Pons (tissue), 1 donor: ENCODE results near the gene ARL4C.

Source experiments
- DNase-seq: peaks from one replicate; pipeline ENCODE4 v3.0.0-alpha.2; 2016; ENCODE audit warnings: low spot score

ARL4C gene, protein sequence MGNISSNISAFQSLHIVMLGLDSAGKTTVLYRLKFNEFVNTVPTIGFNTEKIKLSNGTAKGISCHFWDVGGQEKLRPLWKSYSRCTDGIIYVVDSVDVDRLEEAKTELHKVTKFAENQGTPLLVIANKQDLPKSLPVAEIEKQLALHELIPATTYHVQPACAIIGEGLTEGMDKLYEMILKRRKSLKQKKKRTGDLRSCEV

DNA sequence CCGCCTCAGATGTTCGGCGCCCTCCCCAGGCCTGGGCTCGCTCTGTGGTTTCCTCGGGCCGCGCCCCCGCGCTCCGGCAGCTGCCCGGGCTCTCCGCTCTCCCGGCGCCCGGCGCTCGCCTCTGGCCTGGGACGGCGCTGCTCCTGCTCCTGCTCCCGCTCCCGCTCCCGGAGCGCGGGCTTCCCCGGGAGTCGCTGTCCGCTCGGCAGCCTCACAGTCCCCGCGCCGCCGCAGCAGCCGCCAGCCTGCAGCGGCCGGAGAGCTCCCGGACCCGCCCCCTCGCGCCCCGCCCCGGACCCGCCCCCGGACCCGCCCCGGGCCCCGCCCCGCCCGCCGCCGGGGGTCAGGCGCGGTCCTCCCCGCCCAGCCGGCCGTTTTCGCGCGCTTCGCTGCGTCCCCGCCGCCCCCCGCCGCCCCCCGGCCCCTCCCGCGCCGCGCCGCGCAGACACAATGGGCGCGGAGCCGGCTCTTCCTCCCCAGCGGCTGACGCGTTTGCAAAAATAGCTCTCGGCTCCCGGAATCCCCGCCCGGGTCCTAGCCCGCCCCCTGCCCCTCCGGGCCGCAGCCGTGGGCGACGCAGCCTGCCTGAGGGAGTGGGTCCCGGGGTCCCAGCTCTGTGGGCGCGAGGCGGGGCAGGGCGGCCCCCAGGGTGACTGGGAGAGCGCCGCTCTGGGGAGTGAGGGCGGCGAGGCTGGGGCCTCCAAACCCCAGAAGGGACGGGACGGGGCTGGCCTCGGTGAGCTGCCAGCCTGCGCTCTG is at the start of gene ARL4C:
ARL4C (minus strand) TSS at position 247 of the 759 bp plus-strand sequence. CDS start 495 bp downstream, outside the sequence.
- no peak for DNase-seq

DNA sequence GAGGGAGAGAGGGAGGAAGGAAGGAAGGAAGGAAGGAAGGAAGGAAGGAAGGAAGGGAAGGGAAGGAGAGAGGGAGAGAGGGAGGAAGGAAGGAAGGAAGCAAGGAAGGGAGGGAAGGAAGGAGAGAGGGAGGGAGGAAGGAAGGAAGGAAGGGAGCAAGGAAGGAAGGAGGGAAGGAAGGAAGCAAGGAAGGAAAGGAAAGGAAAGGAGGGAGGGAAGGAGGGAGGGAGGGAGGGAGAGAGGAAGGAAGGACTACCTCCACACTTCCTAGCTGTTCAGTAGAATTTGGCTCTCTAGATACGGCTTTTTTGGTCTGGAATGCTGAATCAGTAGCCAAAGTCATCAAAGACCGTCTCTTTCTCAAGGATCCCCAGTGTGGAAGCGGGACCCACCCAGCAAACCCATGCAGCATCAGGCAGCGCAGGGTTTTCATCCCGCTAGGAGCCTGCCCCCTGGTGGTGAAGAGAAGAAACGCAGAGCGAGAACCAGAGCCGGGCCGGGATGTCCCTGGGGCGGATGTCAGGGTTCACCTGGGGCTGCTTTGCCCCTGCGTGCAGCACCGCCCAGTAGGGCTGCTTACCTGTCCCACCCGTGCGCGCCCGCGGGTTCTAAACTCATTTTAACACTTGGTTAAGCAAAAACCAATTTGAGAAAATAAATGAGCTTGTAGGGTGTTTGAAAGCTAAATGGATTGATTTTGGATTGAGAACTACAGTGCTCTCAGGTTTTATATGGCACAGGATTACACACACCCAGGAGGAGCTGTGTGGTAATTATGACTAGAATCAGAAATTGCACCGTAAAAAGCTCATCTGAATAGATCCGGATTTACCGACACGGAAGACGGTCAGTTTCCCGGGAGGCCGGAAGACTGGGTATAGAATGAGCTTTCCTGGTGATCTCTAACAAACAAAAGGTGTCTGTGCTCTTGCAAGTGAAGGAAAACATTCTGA is 48.1 kb upstream of the ARL4C start:
- peak; percentile 34 for DNase-seq

DNA sequence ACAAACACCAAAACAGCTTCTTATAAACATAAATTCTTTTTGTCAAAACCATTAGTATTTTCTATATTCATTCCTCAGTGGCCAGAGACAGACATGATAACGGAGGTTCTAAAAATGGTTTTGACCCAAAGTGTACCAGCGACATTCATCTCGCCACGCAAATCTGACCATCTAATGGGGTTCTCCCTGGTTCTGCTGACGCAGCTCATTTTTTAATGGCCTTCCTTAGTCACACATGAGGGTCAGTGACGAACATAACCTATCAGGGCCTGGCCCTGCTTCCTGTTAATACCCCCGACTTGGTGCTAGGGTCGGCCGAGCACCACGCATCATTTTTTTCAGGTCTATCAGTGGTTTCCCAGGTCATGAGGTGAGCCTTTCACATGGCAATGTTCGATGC is 45.9 kb upstream of the ARL4C start:
- DNase-seq: no peak

DNA sequence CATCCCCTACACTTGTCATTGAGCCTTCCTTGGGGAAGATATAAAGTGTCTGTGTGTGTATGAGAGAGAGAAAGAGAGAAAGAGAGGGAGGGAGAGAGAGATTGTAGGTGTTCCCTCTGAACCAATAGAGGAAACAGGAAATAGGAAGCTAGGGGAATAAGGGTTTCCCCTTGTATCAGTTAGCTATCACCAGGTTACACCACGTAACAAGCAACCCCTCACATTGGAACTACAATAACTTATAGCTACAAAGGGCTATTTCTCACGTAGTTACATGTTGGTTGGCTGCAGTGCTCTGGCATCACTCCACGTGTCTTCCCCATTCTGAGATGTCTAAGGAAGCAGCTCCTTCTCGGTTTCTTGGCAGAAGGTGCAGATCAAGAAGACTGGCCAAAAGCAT is 41.0 kb upstream of the ARL4C start:
- DNase-seq: no peak

DNA sequence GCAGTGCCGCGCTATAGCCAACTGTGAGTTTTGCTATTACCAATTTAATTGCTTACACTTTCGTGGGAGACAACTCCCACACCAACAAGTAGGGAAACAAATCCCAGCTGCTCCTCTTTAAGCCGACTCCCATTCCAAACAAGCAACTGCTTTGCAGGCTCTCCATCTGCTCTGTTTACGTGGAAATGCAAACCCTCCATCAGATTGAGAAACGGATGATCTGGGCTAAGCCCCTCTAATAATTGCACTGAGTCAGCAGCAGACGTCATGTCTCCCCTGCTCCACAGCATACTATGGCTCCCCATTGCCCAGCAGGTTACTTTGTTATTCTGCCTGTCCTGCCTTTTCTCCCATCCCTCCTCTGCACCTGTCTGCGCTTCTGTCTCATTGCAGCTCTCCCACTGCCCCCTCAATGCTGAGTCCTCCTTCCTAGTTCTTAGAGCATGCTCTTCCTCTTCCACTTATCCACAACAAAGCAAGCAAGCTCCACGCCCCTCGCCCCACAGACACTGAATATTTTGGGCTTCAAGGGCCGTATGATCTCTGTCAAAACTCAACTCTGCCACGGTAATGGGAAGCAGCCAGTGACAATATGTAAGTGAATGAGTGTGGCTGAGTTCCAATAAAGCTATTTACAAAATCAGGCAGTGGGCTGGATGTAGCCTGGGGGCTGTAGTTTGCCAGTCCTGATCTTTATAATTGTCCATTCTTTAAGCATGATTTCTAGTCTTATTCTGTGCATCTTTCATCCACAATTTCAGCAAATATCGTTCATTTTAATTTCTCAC is 39.5 kb upstream of the ARL4C start:
- DNase-seq: no peak

DNA sequence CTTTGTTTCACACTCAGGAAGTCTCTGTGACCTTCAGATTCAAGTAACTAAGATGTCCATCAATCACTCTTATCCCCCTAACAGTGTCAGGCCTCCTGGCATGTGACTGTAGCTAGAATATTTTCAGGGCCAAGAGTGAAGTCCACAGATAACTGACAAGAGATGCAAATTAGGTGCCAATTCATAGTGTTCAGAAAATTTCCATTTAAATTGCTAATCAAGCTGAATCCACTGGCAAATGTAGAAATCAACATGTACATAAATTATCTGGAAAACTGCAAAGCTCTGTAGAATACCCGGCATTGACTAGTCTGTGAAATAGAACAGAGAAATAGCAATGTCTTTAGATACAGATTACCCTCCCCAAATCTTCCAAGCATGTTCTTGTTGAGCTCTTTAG is 38.6 kb upstream of the ARL4C start:
- DNase-seq: no peak

DNA sequence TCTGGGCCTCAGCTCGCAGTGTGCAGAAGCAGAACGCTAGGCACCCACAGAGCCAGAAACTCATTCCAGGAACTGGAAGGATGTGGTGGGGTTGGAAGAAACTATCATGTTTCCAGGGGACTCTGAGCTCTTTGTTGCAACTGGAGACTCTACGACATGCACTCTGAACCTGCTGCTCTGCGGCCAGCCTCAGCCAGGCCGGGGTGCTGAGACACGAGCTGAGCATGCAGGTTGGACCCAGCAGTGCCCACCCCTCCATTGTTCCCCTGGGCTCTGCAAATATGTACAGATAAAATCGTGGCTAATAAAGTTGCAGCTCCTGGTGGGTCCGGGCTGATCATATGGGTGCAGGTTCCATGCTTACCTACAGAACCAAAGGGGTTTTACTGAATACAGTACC is 37.6 kb upstream of the ARL4C start:
- no peak for DNase-seq

DNA sequence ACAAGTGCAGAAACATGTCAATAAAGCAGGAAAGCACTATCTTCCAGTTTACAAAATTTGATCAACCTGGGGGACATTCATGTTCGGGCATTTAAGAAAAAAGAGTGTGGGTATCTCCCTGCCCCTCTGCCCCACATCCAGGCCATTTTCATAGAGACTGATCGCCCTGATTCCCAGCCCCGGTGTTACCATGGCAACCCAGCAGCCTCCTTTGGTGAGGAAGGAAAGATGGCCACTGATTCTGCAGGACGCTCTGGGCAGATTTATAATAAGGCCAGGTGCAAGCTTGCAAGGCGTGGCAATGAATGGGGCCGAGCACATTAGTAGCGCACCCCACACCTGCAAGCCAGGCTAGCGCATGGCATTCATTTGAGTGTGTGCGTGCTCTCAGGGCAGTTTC is 36.7 kb upstream of the ARL4C start:
- no peak for DNase-seq

DNA sequence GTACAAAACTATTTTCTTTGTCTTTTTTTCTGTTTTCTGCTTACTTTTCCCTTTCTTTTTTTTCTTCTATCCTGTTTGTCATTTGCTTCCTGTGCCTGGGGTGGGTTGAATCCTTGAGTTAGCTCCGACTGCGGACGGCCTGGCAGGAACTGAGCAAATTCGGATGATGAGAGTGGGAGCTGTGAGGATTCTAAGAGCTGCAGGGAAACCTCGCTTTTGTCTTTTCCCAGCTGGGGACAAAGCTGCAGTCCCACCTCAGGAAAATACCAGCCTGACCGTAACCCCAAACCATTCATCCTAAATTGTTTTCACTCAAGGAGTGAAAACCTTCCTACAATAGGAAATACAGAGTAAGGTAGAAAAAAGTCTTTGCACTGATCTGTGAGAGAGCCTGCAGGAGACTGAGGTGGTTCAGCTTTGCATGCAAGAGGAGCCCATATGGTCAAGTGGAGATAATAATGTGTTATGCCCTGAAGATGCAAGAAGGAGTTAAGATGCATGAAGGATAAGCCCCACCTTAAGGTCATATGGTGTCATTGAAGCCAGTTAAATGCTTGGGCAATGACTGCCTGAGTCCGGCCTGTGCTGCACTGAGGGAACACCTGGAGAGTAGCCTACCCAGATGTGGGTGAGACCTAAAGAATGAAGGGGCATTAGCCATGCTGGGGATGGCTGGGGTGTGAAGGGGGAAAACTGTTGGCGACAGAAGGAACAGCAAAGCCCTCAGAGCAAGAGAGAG is 31.7 kb upstream of the ARL4C start:
- no peak for DNase-seq

DNA sequence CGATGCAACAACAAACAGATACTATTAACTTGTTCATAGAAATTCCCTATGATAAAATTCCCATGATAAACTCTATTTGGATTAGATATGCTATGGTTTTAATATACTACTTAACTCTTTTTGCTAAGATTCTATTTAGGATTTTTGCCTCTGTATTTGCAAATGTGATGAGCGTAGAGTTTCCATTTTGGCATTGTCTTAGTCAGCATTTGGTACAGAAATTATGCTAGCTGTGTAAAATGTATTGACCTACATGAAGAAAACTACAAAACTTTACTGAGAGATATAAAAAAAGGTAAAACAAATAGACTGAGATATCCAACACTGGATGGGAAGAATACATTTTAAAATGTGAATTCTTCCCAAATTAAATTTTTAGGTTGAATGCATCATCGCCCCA is 29.8 kb upstream of the ARL4C start:
- DNase-seq: no peak

DNA sequence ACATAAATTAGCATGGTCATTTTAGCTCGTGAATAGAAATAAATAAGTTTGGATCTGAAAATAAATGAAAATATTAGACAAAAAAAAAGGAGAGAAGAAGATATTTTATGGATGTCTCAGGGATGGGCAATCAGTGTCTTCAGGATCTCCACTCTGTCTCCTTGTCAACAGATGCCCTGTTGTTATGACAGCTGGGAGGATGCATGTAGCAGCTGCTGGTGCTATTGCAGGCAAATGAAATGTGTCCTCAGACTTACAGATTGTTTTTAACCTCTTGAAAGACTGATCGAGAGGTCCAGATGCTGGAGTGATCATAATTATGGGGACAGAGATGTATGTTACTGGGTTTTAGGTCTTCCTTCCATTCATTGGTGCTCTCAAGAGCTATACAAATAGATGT is 24.7 kb upstream of the ARL4C start:
- DNase-seq: no peak

DNA sequence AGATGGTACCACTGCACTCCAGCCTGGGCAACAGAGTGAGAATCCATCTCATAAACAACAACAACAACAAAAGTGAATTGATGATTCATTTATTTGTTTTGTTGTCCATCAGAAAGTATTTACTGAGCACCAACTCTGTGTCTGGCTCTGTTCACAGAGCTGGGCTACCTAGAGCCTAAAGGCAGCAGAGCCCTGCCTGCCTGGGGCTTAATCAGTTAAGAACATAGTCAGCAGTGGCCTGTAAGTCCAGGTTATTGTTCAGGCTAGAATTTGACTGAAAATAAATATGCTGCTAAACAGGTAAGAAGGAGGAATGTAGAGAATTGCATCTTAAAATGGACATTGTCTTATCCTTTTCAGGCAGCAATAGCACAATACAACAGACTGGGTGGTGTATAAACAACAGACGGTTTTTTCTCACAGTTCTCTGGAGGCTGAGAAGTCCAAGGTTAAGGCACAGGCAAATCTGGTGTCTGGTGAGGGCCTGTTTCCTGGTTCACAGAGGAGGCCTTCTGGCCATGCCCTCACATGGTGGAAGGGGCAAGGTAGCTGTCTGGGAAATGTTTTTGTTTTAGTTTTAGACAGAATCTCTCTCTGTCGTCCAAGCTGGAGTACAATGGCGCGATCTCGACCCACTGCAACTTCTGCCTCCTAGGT is 22.2 kb upstream of the ARL4C start:
- no peak for DNase-seq

DNA sequence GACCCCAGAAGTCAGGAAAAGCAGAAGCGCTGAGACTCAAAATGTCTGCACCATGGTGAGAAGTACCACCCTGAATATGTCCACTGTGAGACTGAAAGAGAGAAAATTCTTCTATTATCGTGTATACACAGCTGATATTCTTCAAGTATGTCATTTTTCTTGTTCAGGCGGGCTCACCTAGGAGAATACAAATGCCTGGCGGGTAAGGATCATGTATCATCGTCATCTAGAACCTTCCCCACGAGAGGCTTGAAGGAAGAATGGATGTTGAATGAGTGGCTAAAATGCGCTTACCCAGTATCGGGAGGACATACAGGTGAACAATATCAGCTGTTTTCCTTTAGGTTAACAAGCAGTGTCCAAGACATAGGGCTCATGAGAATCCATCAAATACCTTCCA is 21.1 kb upstream of the ARL4C start:
- no peak for DNase-seq

DNA sequence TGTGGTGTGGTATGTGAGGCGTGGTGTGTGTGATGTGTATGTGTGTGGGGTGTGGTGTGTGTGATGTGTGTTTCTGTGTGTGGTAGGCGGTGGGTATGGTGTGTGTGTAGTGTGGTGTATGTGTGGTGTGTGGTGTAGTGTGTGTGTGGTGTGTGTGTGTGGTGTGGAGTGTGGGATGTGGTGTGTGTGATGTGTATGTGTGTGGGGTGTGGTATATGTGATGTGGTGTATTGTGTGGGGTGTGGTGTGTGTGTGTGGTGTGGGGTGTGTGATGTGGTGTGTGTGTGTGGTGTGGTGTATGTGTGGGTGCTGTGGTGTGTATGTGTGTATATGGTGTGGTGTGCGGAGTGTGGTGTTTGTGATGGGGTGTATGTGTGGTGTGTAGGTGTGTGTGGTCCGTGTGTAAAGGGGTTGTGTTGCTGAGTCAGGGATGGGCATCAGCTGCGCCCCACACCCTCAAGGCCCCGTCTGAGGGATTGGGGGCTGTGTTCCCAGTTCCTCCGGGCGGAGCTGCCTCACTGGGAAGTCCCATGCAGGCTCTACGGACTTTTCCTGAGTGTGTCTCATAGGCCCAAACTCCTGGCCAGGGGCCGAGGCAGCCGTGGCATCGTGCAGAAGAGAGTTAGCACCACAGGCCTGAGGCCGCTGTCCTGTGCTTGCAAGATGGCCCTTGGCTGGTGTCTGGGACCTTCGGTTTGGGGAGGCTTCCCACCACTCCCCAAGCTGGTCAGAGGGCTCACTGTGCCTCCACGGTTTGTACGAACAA is 18.2 kb upstream of the ARL4C start:
- no peak for DNase-seq

DNA sequence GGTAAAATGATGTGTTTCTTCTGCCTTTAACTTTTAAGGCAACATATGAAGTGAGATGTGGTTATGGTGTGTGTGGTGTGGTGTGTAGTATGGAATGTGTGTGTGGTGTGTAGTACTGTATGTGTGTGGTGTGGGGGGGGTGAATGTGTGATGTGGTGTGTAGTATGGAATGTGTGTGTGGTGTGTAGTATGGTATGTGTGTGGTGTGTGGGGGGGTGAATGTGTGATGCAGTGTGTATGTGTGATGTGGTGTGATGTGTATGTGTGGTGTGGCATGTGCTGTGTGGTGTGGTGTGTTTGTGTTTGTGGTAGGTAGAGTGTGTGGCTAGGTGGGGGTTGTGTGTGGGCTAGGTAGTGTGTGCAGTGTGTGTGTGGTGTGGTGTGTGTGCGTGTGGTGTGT is 17.2 kb upstream of the ARL4C start:
- DNase-seq: no peak

DNA sequence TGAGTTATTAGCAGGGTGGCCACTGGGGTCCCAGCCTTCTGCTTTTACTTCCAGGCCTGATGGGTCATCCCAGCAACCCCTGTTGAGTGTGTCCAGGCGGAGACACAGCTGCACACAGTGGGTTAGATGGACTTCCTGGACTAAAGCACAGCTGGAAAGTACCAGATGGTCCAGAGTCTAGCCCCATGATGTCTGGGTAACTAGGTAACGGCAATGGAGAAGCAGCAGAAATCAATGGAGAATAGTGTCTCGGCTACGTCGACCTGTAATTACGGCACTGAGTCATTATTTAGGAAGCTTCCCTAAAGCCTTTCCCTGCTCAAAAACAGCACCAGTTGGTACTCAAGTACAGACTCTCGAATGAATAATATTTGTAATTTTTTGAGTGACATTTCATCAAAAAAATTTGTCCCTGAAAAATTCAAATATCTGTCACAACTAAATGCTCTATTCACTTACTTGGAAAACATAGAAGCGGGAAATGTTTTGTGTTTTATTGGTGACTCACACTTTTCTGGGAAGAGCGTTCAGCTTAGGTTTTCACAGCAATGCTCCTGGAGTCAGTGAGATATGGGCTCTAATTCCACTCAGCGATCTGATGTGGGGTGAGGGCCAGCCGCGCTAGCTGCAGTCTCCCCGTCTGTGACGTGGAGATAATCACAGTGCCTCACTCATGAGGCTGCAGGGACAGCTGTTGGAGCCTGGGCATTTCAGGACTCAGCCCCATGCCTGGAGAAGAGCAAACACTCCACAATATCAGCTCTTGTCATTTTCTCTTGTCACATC is 16.2 kb upstream of the ARL4C start:
- DNase-seq: no peak

DNA sequence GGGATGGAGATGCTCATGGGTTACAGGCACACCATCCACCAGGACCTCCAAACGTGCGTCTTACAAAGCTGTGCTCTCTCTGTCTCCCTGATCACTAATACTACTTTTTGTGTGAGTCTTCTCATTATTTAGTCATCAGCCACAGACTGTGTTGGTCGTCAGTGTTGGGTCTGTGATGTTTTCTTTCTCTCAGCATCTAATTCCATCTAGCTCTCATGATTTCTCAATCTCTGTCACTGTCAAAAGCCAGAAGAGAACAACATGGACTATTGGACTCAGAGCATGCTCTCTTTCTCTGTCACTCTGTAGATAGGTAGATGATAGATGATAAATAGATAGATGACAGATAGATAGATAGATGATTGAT is 6.0 kb upstream of the ARL4C start:
- DNase-seq: no peak

DNA sequence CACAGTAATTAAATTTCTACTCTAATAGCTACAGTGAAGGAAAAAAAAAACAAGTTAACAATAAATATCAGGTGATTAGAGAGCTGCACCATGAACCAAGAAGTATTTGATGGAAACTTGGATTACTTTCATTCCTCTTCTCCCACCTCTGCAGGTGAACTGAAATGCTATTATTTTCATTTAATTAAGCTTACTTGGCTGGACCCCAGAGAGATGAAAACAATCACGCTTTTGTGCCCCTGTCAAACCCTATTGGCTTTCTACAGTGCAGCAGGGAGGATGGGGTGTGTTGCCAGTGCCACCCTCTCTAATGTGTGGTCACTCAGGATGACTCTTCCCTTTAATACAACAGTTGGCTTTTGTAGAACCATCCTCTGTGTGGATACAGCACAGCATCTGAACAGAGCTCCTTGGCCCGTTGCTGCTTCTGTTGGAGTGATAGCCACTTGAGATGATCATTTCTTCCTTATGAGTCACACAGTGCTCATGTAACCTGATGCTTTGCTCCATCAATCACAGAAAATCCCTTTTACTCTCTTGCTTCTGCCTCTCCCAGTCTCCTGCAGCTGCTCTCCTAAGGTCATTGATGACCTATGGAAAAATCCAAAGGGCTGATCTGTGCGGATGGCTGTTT is 5.5 kb upstream of the ARL4C start:
- no peak for DNase-seq
